HS-27A (cell line): ENCODE results near the gene GPRC5A.

Source experiments
- DNase-seq: peaks from one replicate; pipeline ENCODE4 v3.0.0-alpha.2; 2012; ENCODE audit warnings: low read depth, missing footprints

GPRC5A gene

GRCh38 chr12:12941450-12942350 is 50.3 kb downstream of the GPRC5A start:
- DNase-seq, result no peak

GRCh38 chr12:12943586-12944260 is 52.4 kb downstream of the GPRC5A start:
- DNase-seq, result no peak

- DNase-seq, result no peak
These were observed 54.2 kb downstream of the GPRC5A start for GRCh38 chr12:12945591-12945990.

- no peak for DNase-seq
These were observed 55.5 kb downstream of the GPRC5A start for GRCh38 chr12:12946686-12947355.

- DNase-seq, result no peak
These were observed 56.5 kb downstream of the GPRC5A start for GRCh38 chr12:12947902-12948301.

- no peak for DNase-seq
These were observed 60.1 kb downstream of the GPRC5A start for GRCh38 chr12:12951504-12951903.

- DNase-seq, result no peak
These were observed 60.7 kb downstream of the GPRC5A start, which contains the start of gene GPRC5D for GRCh38 chr12:12952036-12952435. Gene GPRC5D (minus strand): TSS chr12:12952170. CDS start chr12:12950384, 1,786 bp downstream.

- no peak for DNase-seq
These were observed 63.0 kb downstream of the GPRC5A start for GRCh38 chr12:12954356-12954755.

GRCh38 chr12:12954878-12955625 is 63.7 kb downstream of the GPRC5A start:
- no peak for DNase-seq

GRCh38 chr12:12958886-12959285 is 67.5 kb downstream of the GPRC5A start:
- no peak for DNase-seq

- no peak for DNase-seq
These were observed 69.4 kb downstream of the GPRC5A start for GRCh38 chr12:12960639-12961209.

- DNase-seq, result no peak
These were observed 72.9 kb downstream of the GPRC5A start for GRCh38 chr12:12964255-12964654.

GRCh38 chr12:12965836-12966235 is 74.5 kb downstream of the GPRC5A start:
- no peak for DNase-seq
